Choroid plexus epithelial cell (primary cell): Measurements from ENCODE around the gene DEPP1.
A peak's percentile ranks its signal among the peaks of the same experiment; 100 is the strongest.

Experiments used
- DNase-seq: peaks from one replicate; pipeline ENCODE4 v3.0.0-alpha.2; 2010; ENCODE audit warnings: low read depth
- H3K4me3 ChIP-seq: 2 replicates; pipeline ENCODE4 v1.5.1; 2011; ENCODE audit warnings: low read depth, mild to moderate bottlenecking, control low read depth, low read length, moderate library complexity
- TF ChIP-seq, protein P1 (sequence below): conservative IDR thresholded peaks from 2 replicates; pipeline ENCODE4 v1.5.1; 2011; ENCODE audit warnings: low read depth, mild to moderate bottlenecking, control low read depth, inconsistent platforms, low read length, moderate library complexity

The DEPP1 gene

GRCh38 chr10:44997105-44997748 lies 18.6 kb upstream of the DEPP1 start:
- no peak for DNase-seq
- TF ChIP-seq, protein P1, sequence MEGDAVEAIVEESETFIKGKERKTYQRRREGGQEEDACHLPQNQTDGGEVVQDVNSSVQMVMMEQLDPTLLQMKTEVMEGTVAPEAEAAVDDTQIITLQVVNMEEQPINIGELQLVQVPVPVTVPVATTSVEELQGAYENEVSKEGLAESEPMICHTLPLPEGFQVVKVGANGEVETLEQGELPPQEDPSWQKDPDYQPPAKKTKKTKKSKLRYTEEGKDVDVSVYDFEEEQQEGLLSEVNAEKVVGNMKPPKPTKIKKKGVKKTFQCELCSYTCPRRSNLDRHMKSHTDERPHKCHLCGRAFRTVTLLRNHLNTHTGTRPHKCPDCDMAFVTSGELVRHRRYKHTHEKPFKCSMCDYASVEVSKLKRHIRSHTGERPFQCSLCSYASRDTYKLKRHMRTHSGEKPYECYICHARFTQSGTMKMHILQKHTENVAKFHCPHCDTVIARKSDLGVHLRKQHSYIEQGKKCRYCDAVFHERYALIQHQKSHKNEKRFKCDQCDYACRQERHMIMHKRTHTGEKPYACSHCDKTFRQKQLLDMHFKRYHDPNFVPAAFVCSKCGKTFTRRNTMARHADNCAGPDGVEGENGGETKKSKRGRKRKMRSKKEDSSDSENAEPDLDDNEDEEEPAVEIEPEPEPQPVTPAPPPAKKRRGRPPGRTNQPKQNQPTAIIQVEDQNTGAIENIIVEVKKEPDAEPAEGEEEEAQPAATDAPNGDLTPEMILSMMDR: no peak
- H3K4me3 ChIP-seq: no peak overlapping the region

GRCh38 chr10:44995914-44996669 lies 17.5 kb upstream of the DEPP1 start:
- TF ChIP-seq, protein P1: no peak
- H3K4me3 ChIP-seq: no peak overlapping the region
- peak; percentile 89 for DNase-seq

DNA sequence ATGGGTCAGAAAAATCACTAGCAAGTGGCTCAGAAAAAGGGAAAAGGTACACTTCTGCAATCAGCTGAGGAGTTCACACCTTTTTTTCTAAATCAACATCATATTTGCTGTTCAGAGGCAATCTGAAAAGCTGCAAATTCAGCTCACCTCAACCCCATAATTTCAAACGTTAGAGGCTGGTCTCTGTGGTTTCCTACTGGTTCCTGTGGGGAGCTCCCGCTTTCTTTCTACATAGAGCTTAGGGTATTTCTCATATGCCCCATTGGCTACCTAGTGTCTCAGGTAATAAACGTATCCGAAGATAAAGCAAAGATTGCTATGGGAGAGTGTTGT lies 16.9 kb upstream of the DEPP1 start:
- no peak for DNase-seq
- TF ChIP-seq, protein P1: no peak
- H3K4me3 ChIP-seq: no peak overlapping the region

DNA sequence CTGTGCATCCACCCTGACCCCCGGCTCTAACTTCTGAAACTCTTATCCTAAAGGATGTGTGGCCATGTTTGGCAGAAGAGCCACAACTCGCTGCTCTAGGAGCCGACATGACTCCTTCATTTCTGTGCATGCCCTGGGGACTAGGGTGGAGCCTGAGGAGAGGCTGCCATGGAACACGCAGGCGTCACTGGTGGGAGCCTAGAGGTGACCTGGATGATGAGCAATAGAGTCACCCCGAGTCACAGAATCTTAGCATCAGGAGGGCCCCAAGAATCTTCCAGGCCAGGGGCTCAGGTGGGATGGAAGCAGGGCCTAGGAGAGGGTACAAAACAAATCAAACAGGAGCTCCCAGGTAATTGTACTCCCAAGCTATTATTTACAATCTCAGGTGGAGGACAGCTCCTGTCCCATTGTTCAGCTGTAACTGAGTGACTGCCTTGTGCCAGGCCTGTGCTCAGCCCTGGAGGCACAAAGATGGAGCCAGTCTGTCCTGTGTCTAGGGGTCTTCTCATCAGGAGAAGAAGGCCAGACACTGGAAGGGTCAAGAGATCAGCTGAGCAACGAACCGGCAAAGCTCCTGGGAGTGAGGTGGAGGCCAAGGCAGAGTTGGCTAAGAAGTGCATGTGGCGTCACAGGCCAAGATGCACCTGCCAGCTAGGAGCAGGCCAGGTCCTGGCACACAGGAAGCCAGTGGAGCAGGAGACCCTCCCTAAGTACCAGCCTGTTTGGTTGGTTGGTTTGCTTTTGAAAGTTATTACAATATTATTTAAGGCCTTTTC lies 16.3 kb upstream of the DEPP1 start:
- TF ChIP-seq, protein P1: no peak
- no peak for DNase-seq

DNA sequence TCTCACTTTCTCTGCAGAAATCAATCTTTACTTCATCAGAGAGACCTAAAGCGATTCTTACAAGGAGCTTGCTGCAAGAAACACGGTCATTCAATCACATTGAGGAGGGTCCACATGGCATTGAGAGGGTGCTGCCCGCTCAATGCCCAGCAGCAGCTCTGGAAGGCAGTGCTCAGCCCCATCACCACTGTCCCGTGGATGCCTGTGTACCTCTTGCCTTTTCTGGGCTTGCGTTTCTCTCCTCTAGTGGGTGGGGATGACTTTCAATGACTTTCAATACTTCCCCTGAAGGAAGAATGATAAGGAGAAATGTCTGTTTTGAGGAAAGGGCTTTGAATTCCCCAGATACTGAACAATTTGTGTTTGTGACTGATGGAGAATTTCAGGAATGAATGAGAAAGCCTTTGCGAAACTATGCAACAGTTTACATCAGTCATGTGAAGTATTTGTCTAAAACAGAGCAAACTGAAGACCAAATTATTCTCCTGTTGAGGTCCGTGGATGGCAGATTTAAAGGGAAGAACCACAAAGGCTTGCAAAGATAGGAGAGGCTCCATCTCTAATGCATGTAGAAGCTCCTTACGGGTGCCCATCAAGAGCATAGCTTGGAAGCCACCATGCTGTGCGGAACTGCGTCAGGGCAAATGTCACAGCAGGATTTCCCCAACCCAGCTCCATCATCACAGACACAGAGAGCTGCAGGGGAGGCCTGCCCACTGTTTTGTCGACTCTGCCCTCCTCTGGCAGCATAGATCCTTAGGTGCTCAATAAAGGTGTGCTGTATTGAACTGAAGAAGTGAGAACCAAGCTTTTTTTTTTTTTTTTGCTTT lies 15.5 kb upstream of the DEPP1 start:
- TF ChIP-seq, protein P1: peak; percentile 6
- peak; percentile 88 for DNase-seq
- H3K4me3 ChIP-seq: no peak overlapping the region

More for the DNA sequence above, 16.3 kb upstream of the DEPP1 start:
- H3K4me3 ChIP-seq: no peak overlapping the region

DNA sequence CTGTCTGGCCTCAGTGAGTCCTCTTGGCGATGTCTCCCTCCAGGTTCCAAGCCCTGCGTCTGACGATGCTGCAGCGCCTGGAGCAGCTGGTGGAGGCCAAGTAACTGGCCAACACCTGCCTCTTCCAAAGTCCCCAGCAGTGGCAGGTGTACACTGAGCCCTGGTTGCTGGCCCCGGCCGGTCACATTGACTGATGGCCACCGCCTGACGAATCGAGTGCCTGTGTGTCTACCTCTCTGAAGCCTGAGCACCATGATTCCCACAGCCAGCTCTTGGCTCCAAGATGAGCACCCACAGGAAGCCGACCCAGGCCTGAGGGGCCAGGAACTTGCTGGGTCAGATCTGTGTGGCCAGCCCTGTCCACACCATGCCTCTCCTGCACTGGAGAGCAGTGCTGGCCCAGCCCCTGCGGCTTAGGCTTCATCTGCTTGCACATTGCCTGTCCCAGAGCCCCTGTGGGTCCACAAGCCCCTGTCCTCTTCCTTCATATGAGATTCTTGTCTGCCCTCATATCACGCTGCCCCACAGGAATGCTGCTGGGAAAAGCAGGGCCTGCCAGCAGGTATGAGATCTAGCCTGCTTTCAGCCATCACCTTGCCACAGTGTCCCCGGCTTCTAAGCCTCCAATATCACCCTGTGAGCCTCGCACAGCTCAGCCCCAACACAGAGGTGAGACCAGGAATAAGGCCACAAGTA lies 14.8 kb upstream of the DEPP1 start:
- TF ChIP-seq, protein P1: no peak
- no peak for DNase-seq
- H3K4me3 ChIP-seq: no peak overlapping the region
